Stimulated activated CD8-positive, alpha-beta memory T cell treated with anti-CD3 and anti-CD28 coated beads, Interleukin-12 subunit alpha, Interleukin-12 subunit beta, amount 100 ng/mL, for 24 hours (primary cell): ENCODE measurements around the gene PRKCA.

Experiments
- DNase-seq: peaks from one replicate; pipeline ENCODE4 v3.0.0-alpha.2; 2020; ENCODE audit errors: extremely low read depth

Gene PRKCA

DNA sequence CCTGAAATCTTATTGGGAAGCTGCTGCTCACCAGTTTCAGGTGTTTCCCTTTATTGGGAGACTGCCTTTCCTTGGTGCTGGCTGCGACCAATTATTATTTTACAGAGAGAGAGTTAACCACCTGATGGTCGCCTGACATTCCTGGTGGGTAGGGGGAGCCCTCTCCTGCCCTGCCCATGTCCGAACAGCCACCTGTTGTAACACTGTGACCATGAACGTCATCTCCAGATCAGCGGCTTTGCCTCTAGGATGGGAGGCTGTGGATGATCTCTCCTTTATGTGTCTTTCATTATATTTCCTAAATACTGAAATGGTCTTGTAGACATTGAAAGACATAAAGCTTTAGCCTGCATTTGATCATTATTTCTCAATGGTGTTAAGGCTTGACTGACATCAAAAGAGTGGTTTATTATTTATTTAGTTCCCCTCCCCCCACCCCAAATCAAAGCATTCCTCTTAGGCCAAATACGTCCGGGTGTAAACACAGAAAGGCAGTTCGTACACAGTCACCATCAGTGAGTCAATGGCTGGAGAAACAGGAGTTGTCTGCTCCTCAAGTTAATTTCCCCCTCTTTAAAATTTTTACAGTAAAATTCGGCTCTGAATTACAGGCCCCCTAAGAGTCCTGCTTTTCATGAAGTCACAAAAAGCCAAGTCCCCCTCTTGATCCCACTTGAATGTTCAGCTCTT lies 474.7 kb downstream of the PRKCA start:
- no peak for DNase-seq

GRCh38 chr17:66777689-66778225 lies 475.3 kb downstream of the PRKCA start:
- DNase-seq = no peak

GRCh38 chr17:66778531-66779236 lies 476.3 kb downstream of the PRKCA start:
- no peak for DNase-seq

- DNase-seq = no peak
Observed at GRCh38 chr17:66779237-66779606, 476.8 kb downstream of the PRKCA start.

DNA sequence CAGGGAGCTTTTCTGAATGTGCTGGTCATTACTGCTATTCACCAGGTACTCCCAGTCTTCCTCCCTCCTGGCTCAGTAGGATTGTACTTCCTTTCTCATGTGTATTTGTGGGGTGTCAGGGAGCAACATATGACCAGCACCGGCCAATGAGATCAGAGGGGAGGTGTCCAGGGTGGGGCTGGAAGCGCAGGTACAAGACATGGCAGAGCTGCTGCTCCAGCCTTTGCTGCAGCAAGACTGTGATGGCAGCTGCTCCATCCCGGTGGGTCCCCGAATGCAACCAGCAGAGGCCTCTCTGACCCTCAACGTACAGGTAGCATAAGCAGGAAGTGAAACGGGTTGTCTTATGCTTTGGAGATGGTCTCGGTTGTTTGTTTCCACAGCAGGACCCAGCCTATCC lies 478.7 kb downstream of the PRKCA start:
- no peak for DNase-seq

GRCh38 chr17:66782851-66783250 lies 480.4 kb downstream of the PRKCA start:
- DNase-seq = no peak

DNA sequence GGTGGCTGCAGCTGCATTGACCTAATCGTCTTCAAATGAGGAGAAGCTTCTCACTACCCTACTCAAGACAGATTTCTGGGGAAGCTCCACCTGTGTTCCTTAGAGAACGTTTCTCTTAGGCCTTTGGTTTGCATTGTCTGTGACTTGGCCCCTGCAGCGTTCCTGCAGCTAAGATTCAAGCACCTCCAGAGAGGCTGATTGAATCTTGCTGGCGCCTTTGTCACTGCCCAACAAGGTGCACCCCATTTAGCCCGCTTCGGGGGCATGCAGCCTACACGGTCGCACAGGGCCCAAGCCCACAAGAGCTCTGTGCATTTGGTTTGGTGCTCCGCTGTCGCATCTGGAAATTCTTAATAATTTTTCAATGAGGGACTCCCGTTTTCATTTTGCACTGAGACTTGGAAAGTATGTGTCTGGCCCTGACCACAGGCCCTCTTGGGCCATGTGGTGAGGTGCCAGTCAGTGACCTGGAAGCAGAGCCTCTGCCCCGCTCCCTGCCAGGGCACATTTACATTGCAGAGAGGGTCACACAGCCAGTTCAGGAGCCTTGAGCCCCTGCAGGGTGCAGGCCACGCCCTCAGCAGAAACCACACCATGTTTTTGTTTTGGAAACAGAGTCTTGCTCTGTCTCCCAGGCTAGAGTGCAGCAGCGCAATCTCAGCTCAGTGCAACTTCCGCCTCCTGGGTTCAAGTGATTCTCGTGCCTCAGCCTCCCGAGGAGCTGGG lies 481.4 kb downstream of the PRKCA start:
- DNase-seq = no peak

DNA sequence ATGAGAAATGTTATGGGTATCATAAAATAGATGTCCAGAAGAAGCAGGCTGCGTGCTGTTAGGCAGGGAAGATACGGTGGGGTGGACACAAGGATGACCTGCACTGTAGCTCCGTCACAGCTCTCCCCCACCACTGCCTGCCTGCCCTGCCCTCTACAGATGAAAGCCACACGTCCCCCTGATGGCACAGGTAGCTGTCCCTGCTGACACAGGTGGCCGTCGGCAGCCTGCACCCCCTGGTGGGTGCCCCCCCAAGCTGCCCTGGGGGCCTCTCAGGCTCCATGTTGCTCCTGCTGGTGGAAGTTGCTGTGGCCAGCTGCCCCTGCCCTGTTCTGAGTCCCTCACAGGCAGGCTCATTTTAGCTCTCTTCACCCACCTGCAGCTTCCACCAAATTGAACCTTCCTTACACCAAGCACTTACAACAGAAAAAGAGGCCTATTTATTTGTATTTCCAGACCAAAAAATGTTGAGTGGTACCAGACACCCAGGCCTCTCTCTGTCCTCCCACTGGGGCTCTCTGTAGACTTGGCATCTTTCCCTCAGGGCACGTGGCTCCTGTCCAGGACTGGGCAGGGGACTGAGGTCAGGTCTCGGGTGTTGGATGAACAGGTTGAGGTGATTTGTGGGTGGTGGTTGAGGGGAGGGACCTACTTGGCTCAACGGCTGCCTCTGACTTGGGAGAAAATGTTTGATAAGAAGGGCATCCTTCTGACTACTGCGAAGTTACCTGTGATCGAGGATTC lies 482.4 kb downstream of the PRKCA start:
- no peak for DNase-seq

GRCh38 chr17:66786107-66786506 lies 483.7 kb downstream of the PRKCA start:
- DNase-seq = no peak

GRCh38 chr17:66787914-66788313 lies 485.5 kb downstream of the PRKCA start:
- no peak for DNase-seq

GRCh38 chr17:66789093-66789492 lies 486.7 kb downstream of the PRKCA start:
- DNase-seq = no peak

DNA sequence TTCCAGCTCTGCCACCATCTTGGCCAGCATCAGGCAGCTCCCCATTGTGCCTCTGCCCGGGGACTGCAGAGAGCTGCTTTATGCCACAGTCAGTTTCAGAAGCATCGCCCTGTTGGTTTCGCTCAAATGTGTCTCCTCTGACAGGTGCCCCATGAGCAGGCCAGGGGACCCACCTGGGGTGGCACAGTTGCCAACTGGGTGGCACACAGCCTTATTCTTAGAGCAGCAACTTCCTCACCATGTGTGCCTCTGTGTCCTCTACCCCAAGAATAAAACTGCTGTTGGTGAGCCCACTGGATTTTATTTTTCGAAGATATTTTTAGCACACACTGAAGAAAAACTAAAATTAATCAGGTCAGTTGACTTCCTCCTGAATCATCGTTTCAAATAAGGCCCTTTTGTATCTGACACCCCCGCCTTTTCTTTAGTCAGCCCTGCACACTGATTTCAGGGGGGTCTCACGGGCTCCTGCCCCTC lies 487.6 kb downstream of the PRKCA start:
- no peak for DNase-seq

- no peak for DNase-seq
Observed at GRCh38 chr17:66790501-66791061, 488.2 kb downstream of the PRKCA start.

DNA sequence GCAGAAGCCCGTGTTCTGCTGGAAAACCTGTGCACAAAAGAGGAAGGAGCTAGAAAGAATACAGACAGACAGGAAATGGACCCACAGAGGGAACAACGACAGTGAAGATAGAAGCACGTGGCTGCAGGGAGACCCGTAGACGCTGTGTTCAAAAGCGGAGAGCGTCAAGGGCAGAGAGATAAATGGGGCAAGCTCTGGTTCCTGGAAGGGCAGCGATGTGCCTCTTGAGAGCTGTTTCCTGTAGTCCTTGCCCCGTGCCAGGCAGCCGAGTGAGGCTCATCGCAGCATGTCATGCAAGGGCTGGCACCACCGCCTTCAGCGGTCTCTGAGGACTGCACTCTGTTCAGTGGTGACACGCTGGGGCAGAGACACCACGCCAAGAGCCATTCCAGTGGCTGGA lies 488.9 kb downstream of the PRKCA start:
- DNase-seq = no peak

DNA sequence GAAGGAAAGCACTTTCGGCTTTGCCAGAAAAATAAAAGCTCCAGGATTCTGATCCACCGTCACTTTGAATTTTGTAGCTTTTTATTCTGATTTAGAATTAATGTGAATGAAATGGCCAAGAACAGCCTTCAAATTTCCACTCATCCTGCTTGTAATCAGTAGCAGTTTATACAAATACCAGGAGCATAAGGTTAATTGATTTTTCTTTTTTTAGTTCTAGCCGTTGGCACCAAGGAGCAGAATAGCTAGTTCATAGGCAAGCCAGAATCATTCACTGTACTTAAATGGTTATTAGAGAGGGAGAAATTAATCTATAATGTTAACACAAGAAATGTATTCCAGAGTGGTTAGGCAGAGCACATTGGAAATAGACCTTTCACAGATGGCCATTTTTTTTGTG lies 491.4 kb downstream of the PRKCA start:
- DNase-seq = no peak

DNA sequence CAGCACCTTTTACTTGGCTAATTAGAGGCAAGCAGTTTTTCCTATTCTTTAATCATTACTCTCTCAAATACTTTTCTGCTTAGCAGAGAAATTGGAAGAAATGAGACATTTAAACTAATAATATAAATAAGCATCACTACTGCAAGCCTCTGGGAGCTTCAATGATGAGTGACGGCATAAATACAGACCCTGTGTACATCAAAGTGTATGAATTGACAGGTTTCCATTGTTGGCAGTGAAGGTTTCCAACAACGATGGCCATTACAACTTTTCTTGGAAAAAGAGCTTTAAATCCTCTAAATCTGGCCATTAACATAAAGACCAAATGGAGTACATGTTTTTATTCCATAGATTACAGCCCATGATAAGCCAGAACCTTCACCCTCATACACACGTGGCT lies 493.1 kb downstream of the PRKCA start:
- no peak for DNase-seq

DNA sequence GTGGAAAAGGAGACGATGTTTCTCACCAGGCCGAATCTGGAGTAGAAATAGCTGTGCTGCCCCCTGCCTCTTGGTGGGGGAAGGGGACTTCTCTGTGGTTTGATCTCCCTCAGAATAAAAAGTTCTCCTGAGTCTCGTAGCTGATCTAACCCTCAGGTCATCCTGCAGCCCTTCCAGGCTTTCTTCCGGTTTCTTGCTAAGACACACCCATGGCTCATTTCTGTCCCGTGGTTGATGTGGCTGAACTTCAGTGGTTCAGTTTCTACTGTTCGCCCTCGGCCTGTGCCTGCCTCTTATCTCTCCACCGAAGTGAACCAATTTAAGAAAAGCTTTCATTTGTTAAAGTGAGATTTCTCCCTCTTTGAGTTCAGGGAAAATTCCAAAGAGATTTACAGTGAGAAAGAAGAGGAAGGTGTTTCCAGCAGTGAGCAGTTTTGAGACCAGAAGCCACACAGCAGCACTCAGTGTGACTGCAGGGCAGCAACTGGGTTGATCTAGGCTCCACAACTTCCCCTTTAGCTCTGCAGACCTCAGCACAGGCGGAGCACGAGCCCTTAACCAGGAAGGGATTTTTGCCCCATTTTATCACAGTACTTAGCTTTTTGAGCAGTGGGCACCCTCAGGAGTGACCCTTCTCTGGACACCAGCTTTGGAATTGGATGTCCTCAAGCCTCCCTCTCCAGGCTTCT lies 497.6 kb downstream of the PRKCA start:
- no peak for DNase-seq

GRCh38 chr17:66803474-66803951 lies 501.1 kb downstream of the PRKCA start:
- no peak for DNase-seq

DNA sequence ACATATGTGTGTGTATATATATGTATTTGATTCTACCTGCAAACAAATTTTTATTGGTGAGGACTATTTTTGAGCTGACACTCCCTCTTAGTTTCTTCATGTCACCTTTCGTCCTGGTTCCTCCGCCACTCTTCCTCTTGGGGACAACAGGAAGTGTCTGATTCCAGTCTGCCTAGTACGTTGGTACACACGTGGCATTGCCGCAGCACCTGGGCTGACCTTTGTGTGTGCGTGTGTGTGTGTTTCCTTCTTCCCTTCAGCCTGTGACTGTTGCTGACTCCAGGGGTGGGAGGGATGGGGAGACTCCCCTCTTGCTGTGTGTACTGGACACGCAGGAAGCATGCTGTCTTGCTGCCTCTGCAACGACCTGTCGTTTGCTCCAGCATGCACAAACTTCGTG lies 503.2 kb downstream of the PRKCA start:
- DNase-seq = no peak

DNA sequence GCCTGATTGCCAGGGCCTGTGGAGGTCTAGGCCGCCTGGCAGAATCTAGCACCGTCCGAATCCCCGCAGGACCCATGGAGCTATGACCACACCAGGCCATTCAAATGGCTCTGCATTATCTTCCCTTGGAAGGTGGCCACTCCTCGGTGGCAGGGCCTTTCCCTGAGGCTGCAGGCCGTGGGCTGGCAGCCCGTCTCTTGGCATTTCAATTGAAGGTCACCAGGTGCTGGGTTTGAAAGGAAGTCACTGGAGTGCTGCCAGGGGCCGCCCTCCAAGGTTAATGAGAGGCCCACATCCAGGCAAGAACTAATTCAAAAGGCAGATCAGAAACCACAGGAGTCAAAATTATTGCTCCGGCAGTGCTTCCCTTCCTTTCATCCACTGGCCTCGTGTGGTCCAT lies 504.8 kb downstream of the PRKCA start:
- no peak for DNase-seq

GRCh38 chr17:66809408-66809807 lies 507.0 kb downstream of the PRKCA start:
- no peak for DNase-seq
